Gastrocnemius medialis (tissue), 4 donors: ENCODE data around the gene NEXN. TPM values are rescaled to one million over a fixed set of nuclear protein-coding genes. Genes with fewer than 3 reads are reported as not detected.

ENCODE experiments used
- ATAC-seq, 2 donors: fragments of 150-250 bp; one replicate each; pipeline ENCODE4 v1.9.1; 2016
- DNase-seq, 2 donors: peaks; one replicate each; pipeline ENCODE4 v3.0.0-alpha.2; 2019
- H3K27ac ChIP-seq, 4 donors: fragments of 200-600 bp; sonication (generic); 1 replicate in 1 of 4; 2 replicates in 3 of 4; pipeline ENCODE4 v1.5.1; 2016 to 2018; ENCODE audit warnings: mild to moderate bottlenecking in 2 of 4, moderate library complexity in 1 of 4
- H3K27me3 ChIP-seq, 3 donors: fragments of 200-600 bp; sonication (generic) in 2 of 3; 1 replicate in 1 of 3; 2 replicates in 2 of 3; pipeline versions ENCODE4 v1.5.1 to v1.6.0; 2016 to 2019; ENCODE audit warnings: mild to moderate bottlenecking in 1 of 3, moderate library complexity in 1 of 3
- H3K36me3 ChIP-seq, 2 donors: fragments of 200-600 bp; sonication (generic) in 1 of 2; one replicate each; pipeline ENCODE4 v1.5.1; 2017 to 2018
- H3K4me1 ChIP-seq, 2 donors: fragments of 200-600 bp; sonication (generic) in 1 of 2; one replicate each; pipeline ENCODE4 v1.5.1; 2016 to 2017; ENCODE audit warnings: mild to moderate bottlenecking in 2 of 2
- H3K4me3 ChIP-seq, 4 donors: fragments of 200-600 bp; sonication (generic) in 3 of 4; 1 replicate in 1 of 4; 2 replicates in 3 of 4; pipeline ENCODE4 v1.5.1; 2016 to 2019; ENCODE audit warnings: mild to moderate bottlenecking in 2 of 4
- H3K9me3 ChIP-seq, 3 donors: fragments of 200-600 bp; sonication (generic) in 2 of 3; 1 replicate in 1 of 3; 2 replicates in 2 of 3; pipeline ENCODE4 v1.5.1; 2016 to 2019
- CTCF ChIP-seq, 5 experiments: fragments of 450-650 bp in 3 of 5; fragments of 200-600 bp in 2 of 5; sonication (generic) in 2 of 5; IDR thresholded peaks in 4 of 5; conservative IDR thresholded peaks in 1 of 5; 1 replicate in 4 of 5; 2 replicates in 1 of 5; pipeline ENCODE4 v1.5.1; 2016 to 2019; ENCODE audit warnings: antibody characterized with exemption in 5 of 5, mild to moderate bottlenecking in 3 of 5, moderate library complexity in 3 of 5
- POLR2A ChIP-seq, 2 donors: fragments of 450-650 bp; IDR thresholded peaks; one replicate each; pipeline ENCODE4 v1.6.1; 2017; ENCODE audit warnings: antibody characterized with exemption in 2 of 2, mild to moderate bottlenecking in 2 of 2, moderate library complexity in 2 of 2
- in situ Hi-C, 4 donors: fragments of 200-750 bp; cut with MboI; loops; one replicate each; pipeline versions ENCODE4 v1.15.0 to v1.8.0; 2017; ENCODE audit warnings: low sequenced_read_pairs in 4 of 4
- intact Hi-C: fragments of 100-400 bp; cut with DNase I; formaldehyde crosslinking; loops from one replicate; pipeline ENCODE4 v1.15.1; 2023; ENCODE audit warnings: low total_unique reads
- total RNA-seq, 4 donors: library from RNA; depleted of rRNA; stranded (reverse); fragments of >200 nt; gene quantifications; one replicate each; pipeline versions ENCODE4 v1.1.0 to v1.2.3, GENCODE V29; 2016

Gene NEXN
- total RNA-seq, 4 donors from 2014 or later = 105 to 297 (median 200) TPM

GRCh38 chr1:77961392-77961791, 73.0 kb downstream of the NEXN start:
- DNase-seq = no peak
- Histone ChIP-seq H3K9me3 (no peaks in the 10 kb centered on the region), H3K27me3 (no peaks in the 10 kb centered on the region), H3K4me3 (no peak overlapping the region), H3K36me3 (peaks cover 9 to 98% of the 10 kb centered on the region in 2 donors), H3K27ac (no peak overlapping the region), H3K4me1 (no peaks in the 10 kb centered on the region)
- in situ Hi-C loops (loop anchor here in 1 of 4 donors (25.0 kb wide), 1 partner anchor 151 kb away; no protein-coding TSS in a partner anchor), intact Hi-C loops (no loop called here)
- ATAC-seq = no peak
- no peak for TF ChIP-seq POLR2A (IDR thresholded peaks at IDR 0.05)
- no peak for TF ChIP-seq CTCF (IDR thresholded peaks at IDR 0.05 in 4 of 5, conservative IDR thresholded peaks at IDR 0.05 in 1 of 5)

DNA sequence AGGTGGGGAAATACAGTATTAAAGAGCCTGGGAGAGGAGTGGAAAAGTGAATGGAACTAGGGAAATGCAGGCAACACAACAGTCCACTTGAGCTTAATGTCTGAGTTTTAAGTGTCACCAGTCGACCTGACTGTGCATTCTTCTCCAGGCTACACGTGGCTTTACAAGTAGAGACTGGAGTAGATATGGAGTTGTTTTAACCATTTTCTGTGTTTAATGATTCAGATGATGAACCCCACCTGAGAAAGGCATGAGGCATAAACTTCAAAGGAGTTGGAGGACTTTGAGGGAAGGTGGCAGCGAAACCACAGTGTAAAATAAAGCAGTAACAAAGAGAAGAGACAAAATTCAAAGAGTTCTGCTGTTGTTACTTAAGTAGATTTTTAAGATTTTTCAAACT, 77.9 kb downstream of the NEXN start:
- DNase-seq (no peak), ATAC-seq (no peak)
- Histone ChIP-seq H3K27ac (no peak overlapping the region), H3K27me3 (no peaks in the 10 kb centered on the region), H3K4me3 (no peak overlapping the region), H3K4me1 (peaks cover 15% of the 10 kb centered on the region in 2 donors), H3K9me3 (no peaks in the 10 kb centered on the region), H3K36me3 (peaks cover 9 to 81% of the 10 kb centered on the region in 2 donors)
- intact Hi-C loops = no loop called here
- TF ChIP-seq CTCF (IDR thresholded peaks at IDR 0.05 in 4 of 5, conservative IDR thresholded peaks at IDR 0.05 in 1 of 5) = no peak
- no peak for TF ChIP-seq POLR2A (IDR thresholded peaks at IDR 0.05)
- in situ Hi-C loops = loop anchor here in 1 of 4 donors (25.0 kb wide), 1 partner anchor 146 kb away; no protein-coding TSS in a partner anchor

- DNase-seq (no peak), ATAC-seq (no peak)
- no peak overlapping the region for H3K27ac ChIP-seq
- no peaks in the 10 kb centered on the region for H3K9me3 ChIP-seq
- H3K36me3 ChIP-seq = peaks cover 0 to 42% of the 10 kb centered on the region in 2 donors
- intact Hi-C loops (loop anchor here (5.0 kb wide), 1 partner anchor 33 kb away; no protein-coding TSS in a partner anchor), in situ Hi-C loops (loop anchor here in 1 of 4 donors (25.0 kb wide), 1 partner anchor 142 kb away; no protein-coding TSS in a partner anchor)
- TF ChIP-seq POLR2A (IDR thresholded peaks at IDR 0.05) (no peak), CTCF (IDR thresholded peaks at IDR 0.05 in 4 of 5, conservative IDR thresholded peaks at IDR 0.05 in 1 of 5) (no peak)
- H3K4me3 ChIP-seq = no peak overlapping the region
- H3K4me1 ChIP-seq = peaks cover 31 to 33% of the 10 kb centered on the region in 2 donors
- H3K27me3 ChIP-seq = no peaks in the 10 kb centered on the region
Measured at GRCh38 chr1:77970192-77970591, 81.8 kb downstream of the NEXN start.

GRCh38 chr1:77972080-77972479, 83.7 kb downstream of the NEXN start:
- Histone ChIP-seq H3K27me3 (no peaks in the 10 kb centered on the region), H3K9me3 (no peaks in the 10 kb centered on the region), H3K27ac (no peak overlapping the region), H3K4me3 (no peak overlapping the region), H3K36me3 (peaks cover 0 to 23% of the 10 kb centered on the region in 2 donors), H3K4me1 (peaks cover 50 to 52% of the 10 kb centered on the region in 2 donors)
- intact Hi-C loops (loop anchor here (5.0 kb wide), 1 partner anchor 35 kb away; no protein-coding TSS in a partner anchor), in situ Hi-C loops (loop anchor here in 1 of 4 donors (25.0 kb wide), 1 partner anchor 140 kb away; no protein-coding TSS in a partner anchor)
- ATAC-seq (no peak), DNase-seq (no peak)
- TF ChIP-seq CTCF (IDR thresholded peaks at IDR 0.05 in 4 of 5, conservative IDR thresholded peaks at IDR 0.05 in 1 of 5) = no peak
- no peak for TF ChIP-seq POLR2A (IDR thresholded peaks at IDR 0.05)
